ENCODE results near the gene NRIP3.
"Not testable (repeated sequence)": the region's sequence is repeated elsewhere in the genome, so short reads cannot be mapped to it uniquely, and the experiment has no call there.

The NRIP3 gene

GRCh38 chr11:9017773-9018172, 14.0 kb upstream of the NRIP3 start:
- TF ChIP-seq, protein P1, sequence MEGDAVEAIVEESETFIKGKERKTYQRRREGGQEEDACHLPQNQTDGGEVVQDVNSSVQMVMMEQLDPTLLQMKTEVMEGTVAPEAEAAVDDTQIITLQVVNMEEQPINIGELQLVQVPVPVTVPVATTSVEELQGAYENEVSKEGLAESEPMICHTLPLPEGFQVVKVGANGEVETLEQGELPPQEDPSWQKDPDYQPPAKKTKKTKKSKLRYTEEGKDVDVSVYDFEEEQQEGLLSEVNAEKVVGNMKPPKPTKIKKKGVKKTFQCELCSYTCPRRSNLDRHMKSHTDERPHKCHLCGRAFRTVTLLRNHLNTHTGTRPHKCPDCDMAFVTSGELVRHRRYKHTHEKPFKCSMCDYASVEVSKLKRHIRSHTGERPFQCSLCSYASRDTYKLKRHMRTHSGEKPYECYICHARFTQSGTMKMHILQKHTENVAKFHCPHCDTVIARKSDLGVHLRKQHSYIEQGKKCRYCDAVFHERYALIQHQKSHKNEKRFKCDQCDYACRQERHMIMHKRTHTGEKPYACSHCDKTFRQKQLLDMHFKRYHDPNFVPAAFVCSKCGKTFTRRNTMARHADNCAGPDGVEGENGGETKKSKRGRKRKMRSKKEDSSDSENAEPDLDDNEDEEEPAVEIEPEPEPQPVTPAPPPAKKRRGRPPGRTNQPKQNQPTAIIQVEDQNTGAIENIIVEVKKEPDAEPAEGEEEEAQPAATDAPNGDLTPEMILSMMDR (conservative IDR thresholded peaks at IDR 0.05; ENCODE audit: low read length), result no peak
- DNase-seq (ENCODE audit: low read depth), result peak; percentile 83

DNA sequence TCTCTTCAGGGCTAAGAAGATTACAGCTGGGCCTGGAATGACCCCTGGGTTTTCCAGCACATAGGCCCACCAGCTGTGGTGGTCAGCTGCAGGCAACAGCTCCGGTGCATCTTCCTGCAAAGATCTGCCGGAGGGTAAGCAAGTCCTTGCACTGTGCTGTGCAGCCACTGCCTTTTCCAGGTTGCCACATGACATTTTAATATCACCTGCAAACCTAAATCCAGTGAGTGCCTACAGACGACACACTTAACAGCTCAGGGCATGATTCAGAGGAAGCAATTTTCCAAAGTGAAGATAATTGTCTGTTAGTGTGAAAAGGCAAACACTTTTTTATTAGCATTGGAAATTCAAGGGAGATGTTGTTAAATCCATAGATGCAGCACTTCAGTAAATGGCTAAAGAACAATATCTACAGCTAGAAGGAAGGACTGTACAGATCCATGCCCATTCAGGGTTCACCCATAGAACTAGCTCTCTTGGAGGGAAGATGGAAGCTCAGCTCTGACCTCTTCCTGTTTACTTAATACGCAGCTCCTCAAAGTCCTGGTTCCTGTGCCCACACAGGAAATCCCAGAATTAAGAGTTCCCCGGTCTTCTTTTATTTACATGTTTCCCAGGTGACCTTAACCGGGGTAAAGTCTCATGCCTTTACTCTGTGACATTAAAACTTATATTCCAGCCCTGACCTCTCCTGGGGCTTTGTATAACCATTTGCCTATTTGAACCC, 13.3 kb upstream of the NRIP3 start:
- H3K4me3 ChIP-seq (ENCODE audit: low read length), result no peak overlapping the region
- TF ChIP-seq, protein P1 (conservative IDR thresholded peaks at IDR 0.05; ENCODE audit: low read length), result no peak
- DNase-seq (ENCODE audit: low read depth), result no peak

More at GRCh38 chr11:9017773-9018172, 14.0 kb upstream of the NRIP3 start:
- H3K4me3 ChIP-seq (ENCODE audit: low read length), result no peak overlapping the region

GRCh38 chr11:9015677-9016076, 11.9 kb upstream of the NRIP3 start:
- peak; percentile 82 for DNase-seq (ENCODE audit: low read depth)
- no peak overlapping the region for H3K4me3 ChIP-seq (ENCODE audit: low read length)
- TF ChIP-seq, protein P1 (conservative IDR thresholded peaks at IDR 0.05; ENCODE audit: low read length), result peak; percentile 85

DNA sequence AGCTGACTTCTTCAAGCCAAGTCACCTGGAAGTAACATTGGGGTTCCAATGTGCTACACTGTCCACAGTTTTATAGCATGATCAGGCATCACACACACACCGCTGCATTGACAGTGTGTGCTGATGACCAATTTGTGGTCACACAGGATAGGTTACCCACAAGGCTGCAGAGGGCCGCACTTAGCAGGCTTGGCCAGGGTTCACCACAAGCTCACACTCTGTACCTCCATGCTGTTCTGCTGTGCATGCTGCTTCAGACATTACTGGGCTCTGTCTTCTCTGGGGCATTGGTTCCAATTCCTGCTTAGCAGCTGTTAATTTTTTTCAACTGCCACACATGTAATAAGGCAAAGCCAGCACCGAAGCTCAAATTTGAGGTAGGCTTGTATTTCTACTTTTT, 11.0 kb upstream of the NRIP3 start:
- H3K4me3 ChIP-seq (ENCODE audit: low read length), result no peak overlapping the region
- TF ChIP-seq, protein P1 (conservative IDR thresholded peaks at IDR 0.05; ENCODE audit: low read length), result no peak
- no peak for DNase-seq (ENCODE audit: low read depth)

- TF ChIP-seq, protein P1 (conservative IDR thresholded peaks at IDR 0.05; ENCODE audit: low read length), result no peak
- H3K4me3 ChIP-seq (ENCODE audit: low read length), result no peak overlapping the region
- no peak for DNase-seq (ENCODE audit: low read depth)
These were observed 9.6 kb upstream of the NRIP3 start for GRCh38 chr11:9013373-9013772.

DNA sequence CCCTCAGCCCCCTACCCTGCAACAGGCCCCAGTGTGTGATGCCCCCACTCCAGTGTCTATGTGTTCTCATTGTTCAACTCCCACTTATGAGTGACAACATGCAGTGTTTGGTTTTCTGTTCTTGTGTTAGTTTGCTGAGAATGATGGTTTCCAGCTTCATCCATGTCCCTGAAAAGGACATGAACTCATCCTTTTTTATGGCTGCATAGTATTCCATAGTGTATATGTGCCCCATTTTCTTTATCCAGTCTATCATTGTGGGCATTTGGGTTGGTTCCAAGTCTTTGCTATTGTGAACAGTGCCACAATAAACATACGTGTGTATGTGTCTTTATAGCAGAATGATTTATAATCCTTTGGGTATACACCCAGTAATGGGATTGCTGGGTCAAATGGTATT, 5.7 kb upstream of the NRIP3 start:
- H3K4me3 ChIP-seq (ENCODE audit: low read length); DNase-seq (ENCODE audit: low read depth): not testable (repeated sequence)

DNA sequence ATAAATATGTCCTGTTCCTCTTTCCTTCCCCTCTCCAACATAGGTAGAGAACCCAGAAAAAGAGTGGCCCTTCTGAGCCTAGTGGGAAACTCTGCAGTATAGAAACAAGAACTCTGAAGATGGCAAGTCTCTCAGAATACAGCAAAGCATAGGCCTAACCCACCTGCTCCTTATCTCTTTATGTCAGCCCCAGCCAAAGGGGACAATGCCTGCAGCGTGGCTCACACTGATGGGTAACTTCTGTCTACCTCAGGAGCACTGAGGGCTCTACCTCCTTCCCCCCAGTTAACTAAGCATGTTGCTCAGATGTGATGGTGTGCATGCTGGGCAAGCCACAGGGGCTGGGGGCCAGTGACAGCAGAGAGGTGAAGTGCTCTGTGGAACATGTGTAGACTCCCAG, 4.9 kb upstream of the NRIP3 start:
- TF ChIP-seq, protein P1 (conservative IDR thresholded peaks at IDR 0.05; ENCODE audit: low read length), result no peak
- no peak for DNase-seq (ENCODE audit: low read depth)
- no peak overlapping the region for H3K4me3 ChIP-seq (ENCODE audit: low read length)

Measured in AG10803 (cell line).